Stimulated activated naive B cell treated with anti-CD40 and anti-IgM and Interleukin-4, amounts not matched to agents 10 μg/mL and 1 μg/mL and 100 μg/mL, for 72 hours (primary cell): Measurements from ENCODE around the gene AGFG1.

Source experiments
- ATAC-seq, 2 donors: fragments of 150-1000 bp; cut with Tn5 transposase; replicated peaks; 2 replicates each; pipeline ENCODE4 v1.10.0; 2021; ENCODE audit warnings: moderate library complexity in 1 of 2
- DNase-seq: peaks from one replicate; pipeline ENCODE4 v3.0.0; 2021
- H3K27ac Mint-ChIP-seq: one replicate; pipeline ENCODE4 v1.8.0; 2022; ENCODE audit warnings: mild to moderate bottlenecking, mixed read lengths
- H3K27me3 Mint-ChIP-seq, 2 donors: one replicate each; pipeline ENCODE4 v1.8.0; 2022; ENCODE audit warnings: mixed read lengths in 2 of 2
- H3K36me3 Mint-ChIP-seq, 2 donors: one replicate each; pipeline ENCODE4 v1.8.0; 2022; ENCODE audit warnings: mixed read lengths in 2 of 2, mild to moderate bottlenecking in 1 of 2
- H3K4me1 Mint-ChIP-seq, 2 donors: one replicate each; pipeline ENCODE4 v1.8.0; 2022; ENCODE audit warnings: mixed read lengths in 2 of 2, mild to moderate bottlenecking in 1 of 2
- H3K4me3 Mint-ChIP-seq, 2 donors: one replicate each; pipeline ENCODE4 v1.8.0; 2022; ENCODE audit warnings: mild to moderate bottlenecking in 2 of 2, mixed read lengths in 2 of 2, moderate library complexity in 1 of 2
- H3K9me3 Mint-ChIP-seq, 2 donors: one replicate each; pipeline ENCODE4 v1.8.0; 2022; ENCODE audit warnings: mixed read lengths in 2 of 2, mild to moderate bottlenecking in 1 of 2

AGFG1 gene

GRCh38 chr2:227453810-227454209 is 18.1 kb upstream of the AGFG1 start:
- no peak for ATAC-seq
- no peak for DNase-seq
- Mint-ChIP-seq H3K4me3 (no peak overlapping the region), H3K4me1 (peaks cover 31 to 61% of the 10 kb centered on the region in 2 donors), H3K9me3 (no peaks in the 10 kb centered on the region), H3K27me3 (no peaks in the 10 kb centered on the region), H3K27ac (no peak overlapping the region), H3K36me3 (no peaks in the 10 kb centered on the region)

- peak; percentile 32 to 47 for ATAC-seq
- peak overlapping the region; percentile 27 for H3K27ac Mint-ChIP-seq
- H3K9me3 Mint-ChIP-seq: no peaks in the 10 kb centered on the region
- no peak for DNase-seq
- H3K4me3 Mint-ChIP-seq: no peak overlapping the region
- peaks cover 35 to 64% of the 10 kb centered on the region in 2 donors for H3K4me1 Mint-ChIP-seq
- no peaks in the 10 kb centered on the region for H3K36me3 Mint-ChIP-seq
- H3K27me3 Mint-ChIP-seq: no peaks in the 10 kb centered on the region
Observed at GRCh38 chr2:227454323-227454860, 17.6 kb upstream of the AGFG1 start.

GRCh38 chr2:227455200-227455599 is 16.8 kb upstream of the AGFG1 start:
- H3K36me3 Mint-ChIP-seq: no peaks in the 10 kb centered on the region
- H3K4me3 Mint-ChIP-seq: peak overlapping the region in 1 of 2 donors; percentile 34
- H3K27ac Mint-ChIP-seq: peak overlapping the region; percentile 65
- no peaks in the 10 kb centered on the region for H3K9me3 Mint-ChIP-seq
- H3K27me3 Mint-ChIP-seq: no peaks in the 10 kb centered on the region
- H3K4me1 Mint-ChIP-seq: peaks cover 39 to 65% of the 10 kb centered on the region in 2 donors
- DNase-seq: no peak
- ATAC-seq: peak; percentile 63 to 66

GRCh38 chr2:227456102-227456501 is 15.9 kb upstream of the AGFG1 start:
- H3K4me3 Mint-ChIP-seq: no peak overlapping the region
- no peaks in the 10 kb centered on the region for H3K27me3 Mint-ChIP-seq
- no peaks in the 10 kb centered on the region for H3K36me3 Mint-ChIP-seq
- no peak for ATAC-seq
- no peak overlapping the region for H3K27ac Mint-ChIP-seq
- H3K9me3 Mint-ChIP-seq: no peaks in the 10 kb centered on the region
- H3K4me1 Mint-ChIP-seq: peaks cover 41 to 64% of the 10 kb centered on the region in 2 donors
- no peak for DNase-seq

DNA sequence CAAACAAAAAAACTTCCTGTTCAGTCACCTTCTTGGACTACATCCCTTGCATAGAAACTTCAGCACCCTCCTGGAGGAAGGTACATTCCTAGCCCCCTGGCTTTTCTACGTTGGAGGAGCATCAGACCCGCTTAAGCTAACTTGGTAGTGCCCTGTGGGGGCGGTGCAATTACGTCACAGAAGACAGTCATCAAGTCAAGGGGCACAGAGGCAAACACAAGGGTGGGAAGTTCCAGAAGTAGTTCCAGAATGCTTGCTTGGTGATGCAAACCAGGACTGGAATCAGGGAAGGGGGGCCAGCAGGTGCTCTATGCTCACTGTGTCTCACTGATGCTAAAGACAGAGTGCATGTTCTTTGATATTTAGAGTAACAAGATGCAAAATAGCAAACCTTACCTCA is 15.2 kb upstream of the AGFG1 start:
- no peak for ATAC-seq
- Mint-ChIP-seq H3K27me3 (no peaks in the 10 kb centered on the region), H3K4me1 (peaks cover 45 to 67% of the 10 kb centered on the region in 2 donors)

DNA sequence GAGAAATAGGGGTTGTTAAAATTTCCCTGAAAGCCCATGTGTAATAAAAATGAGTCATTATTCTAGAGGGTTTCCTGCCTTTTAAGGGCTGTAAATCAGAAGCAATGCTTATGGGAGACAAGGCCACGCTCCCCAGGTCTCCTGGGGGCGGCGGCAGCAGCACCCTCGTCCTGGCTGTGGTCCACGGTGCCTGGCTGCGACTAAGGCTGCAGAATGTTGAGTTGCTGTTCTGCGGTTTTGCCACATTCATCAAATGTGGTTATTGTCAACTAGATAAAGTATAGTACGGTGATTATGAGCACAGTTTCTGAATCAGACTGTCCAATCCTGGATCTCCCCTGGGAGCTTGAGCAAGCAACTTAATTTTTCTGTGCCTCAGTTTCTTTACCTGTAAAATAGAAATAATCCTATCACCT is 11.9 kb upstream of the AGFG1 start:
- Mint-ChIP-seq H3K4me1 (peaks cover 65 to 87% of the 10 kb centered on the region in 2 donors), H3K9me3 (no peaks in the 10 kb centered on the region), H3K27ac (peak overlapping the region; percentile 88), H3K36me3 (no peaks in the 10 kb centered on the region), H3K27me3 (no peaks in the 10 kb centered on the region), H3K4me3 (peak overlapping the region; percentile 57 to 65)
- ATAC-seq (peak; percentile 62 to 68), DNase-seq (peak; percentile 79)

More for the DNA sequence above, 15.2 kb upstream of the AGFG1 start:
- H3K36me3 Mint-ChIP-seq: no peaks in the 10 kb centered on the region
- no peak for DNase-seq
- H3K9me3 Mint-ChIP-seq: no peaks in the 10 kb centered on the region
- H3K4me3 Mint-ChIP-seq: no peak overlapping the region
- no peak overlapping the region for H3K27ac Mint-ChIP-seq

GRCh38 chr2:227460833-227461232 is 11.1 kb upstream of the AGFG1 start:
- Mint-ChIP-seq H3K4me3 (no peak overlapping the region), H3K9me3 (no peaks in the 10 kb centered on the region), H3K36me3 (no peaks in the 10 kb centered on the region), H3K27me3 (no peaks in the 10 kb centered on the region), H3K4me1 (peaks cover 65 to 88% of the 10 kb centered on the region in 2 donors), H3K27ac (peak overlapping the region; percentile 88)
- ATAC-seq: no peak
- no peak for DNase-seq

DNA sequence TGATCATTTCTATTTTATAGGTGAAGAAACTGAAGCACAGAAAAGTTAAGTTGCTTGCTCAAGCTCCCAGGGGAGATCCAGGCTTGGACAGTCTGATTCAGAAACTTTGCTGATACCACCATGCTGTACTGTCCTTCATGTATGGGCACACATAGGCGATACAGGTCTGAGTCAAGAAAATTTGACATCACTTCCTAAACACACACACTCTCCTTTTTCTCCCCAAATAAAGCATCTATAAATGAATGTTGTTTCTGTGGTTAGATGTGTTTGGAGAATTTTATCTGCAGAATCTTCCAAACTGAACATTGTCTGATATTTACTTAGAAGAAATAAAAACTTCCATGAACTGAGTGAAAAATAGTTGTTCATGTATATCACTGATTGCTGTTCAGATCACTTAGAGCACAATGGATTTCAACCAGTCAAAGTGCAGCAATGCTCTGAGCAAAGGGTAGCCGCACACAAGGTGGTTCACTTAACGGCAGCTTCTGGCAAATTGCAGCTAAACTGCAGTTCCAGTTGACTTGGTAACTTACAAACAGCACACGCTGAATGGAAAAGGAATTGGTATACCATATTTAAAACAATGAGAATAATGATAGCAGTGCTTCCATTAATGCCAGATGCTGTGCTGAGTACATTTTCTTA is 10.0 kb upstream of the AGFG1 start:
- ATAC-seq (peak; percentile 3 to 4), DNase-seq (no peak)
- H3K4me3 Mint-ChIP-seq: peak overlapping the region; percentile 28 to 56
- H3K4me1 Mint-ChIP-seq: peaks cover 64 to 77% of the 10 kb centered on the region in 2 donors
- no peaks in the 10 kb centered on the region for H3K27me3 Mint-ChIP-seq
- H3K36me3 Mint-ChIP-seq: no peaks in the 10 kb centered on the region
- no peaks in the 10 kb centered on the region for H3K9me3 Mint-ChIP-seq
- peak overlapping the region; percentile 93 for H3K27ac Mint-ChIP-seq

GRCh38 chr2:227462462-227462951 is 9.4 kb upstream of the AGFG1 start:
- ATAC-seq (peak; percentile 60 to 71), DNase-seq (peak; percentile 59)
- H3K4me3 Mint-ChIP-seq: peak overlapping the region; percentile 21 to 39
- no peaks in the 10 kb centered on the region for H3K27me3 Mint-ChIP-seq
- peaks cover 64 to 73% of the 10 kb centered on the region in 2 donors for H3K4me1 Mint-ChIP-seq
- peak overlapping the region; percentile 93 for H3K27ac Mint-ChIP-seq
- H3K36me3 Mint-ChIP-seq: no peaks in the 10 kb centered on the region
- no peaks in the 10 kb centered on the region for H3K9me3 Mint-ChIP-seq

GRCh38 chr2:227462972-227463931 is 8.7 kb upstream of the AGFG1 start:
- ATAC-seq (peak; percentile 43 to 49), DNase-seq (peak; percentile 47)
- peaks cover 60 to 67% of the 10 kb centered on the region in 2 donors for H3K4me1 Mint-ChIP-seq
- no peaks in the 10 kb centered on the region for H3K36me3 Mint-ChIP-seq
- H3K4me3 Mint-ChIP-seq: peak overlapping the region; percentile 39 to 40
- H3K27me3 Mint-ChIP-seq: no peaks in the 10 kb centered on the region
- H3K27ac Mint-ChIP-seq: peak overlapping the region; percentile 93
- H3K9me3 Mint-ChIP-seq: no peaks in the 10 kb centered on the region

- no peak for DNase-seq
- no peaks in the 10 kb centered on the region for H3K36me3 Mint-ChIP-seq
- H3K4me1 Mint-ChIP-seq: peaks cover 51 to 56% of the 10 kb centered on the region in 2 donors
- no peak for ATAC-seq
- H3K27me3 Mint-ChIP-seq: no peaks in the 10 kb centered on the region
- peak overlapping the region in 1 of 2 donors; percentile 44 for H3K4me3 Mint-ChIP-seq
- H3K9me3 Mint-ChIP-seq: no peaks in the 10 kb centered on the region
- H3K27ac Mint-ChIP-seq: peak overlapping the region; percentile 93
Observed at GRCh38 chr2:227464361-227464760, 7.6 kb upstream of the AGFG1 start.

DNA sequence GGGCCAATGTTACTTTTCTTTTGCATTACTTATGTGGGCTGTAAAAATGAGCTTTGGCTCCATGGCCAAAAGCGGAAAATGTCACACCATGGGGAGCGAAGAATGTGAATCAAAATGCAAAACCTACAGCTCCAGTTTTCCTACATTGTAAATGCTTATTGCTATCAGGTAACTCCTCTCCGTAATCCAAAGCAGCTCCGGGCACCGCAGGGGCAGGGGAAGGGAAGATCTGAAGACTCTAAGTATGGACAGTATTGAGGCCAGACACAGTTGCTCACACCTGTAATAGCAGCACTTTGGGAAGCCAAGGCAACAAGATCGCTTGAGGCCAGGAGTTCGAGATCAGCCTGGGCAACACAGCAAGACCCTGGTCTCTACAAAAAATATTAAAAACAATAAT is 7.1 kb upstream of the AGFG1 start:
- no peak for ATAC-seq
- Mint-ChIP-seq H3K4me1 (peaks cover 49 to 51% of the 10 kb centered on the region in 2 donors), H3K4me3 (peak overlapping the region; percentile 34 to 44)

DNA sequence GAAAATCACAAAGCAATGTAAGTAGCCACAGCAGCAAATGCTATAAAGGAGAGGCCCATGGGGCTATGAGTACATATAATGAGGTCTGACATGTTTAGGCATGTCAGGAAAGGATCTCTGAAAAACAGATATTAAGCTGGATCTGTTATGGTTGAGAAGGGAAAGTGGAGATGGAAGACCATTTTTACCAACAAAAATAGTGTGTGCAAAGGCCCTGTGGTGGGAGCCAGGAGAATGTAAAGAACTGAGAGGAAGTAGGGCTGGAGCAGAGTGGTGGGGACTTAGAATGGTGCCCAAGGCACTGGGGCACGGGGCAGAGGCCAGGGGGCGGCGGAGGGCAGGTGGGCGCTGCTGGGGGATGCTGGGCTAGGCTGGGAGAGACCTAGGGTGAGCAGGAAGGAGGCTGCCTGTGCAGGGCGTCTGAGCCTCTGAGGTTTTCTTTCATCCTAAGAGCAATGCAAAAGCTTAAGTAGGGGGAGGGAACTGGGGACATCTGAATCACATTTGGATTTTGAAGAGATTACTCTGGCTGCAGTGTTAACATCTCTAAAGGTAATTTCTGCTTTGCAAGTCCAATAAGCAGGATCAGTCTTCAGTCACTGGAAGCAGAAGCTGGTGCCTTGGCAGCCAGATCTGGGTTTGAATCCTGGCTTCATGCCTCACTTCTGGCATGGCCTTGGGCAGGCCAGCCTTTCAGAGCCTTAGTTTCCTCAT is 4.9 kb upstream of the AGFG1 start:
- H3K4me1 Mint-ChIP-seq: peaks cover 40 to 44% of the 10 kb centered on the region in 2 donors
- no peak overlapping the region for H3K4me3 Mint-ChIP-seq
- ATAC-seq (no peak), DNase-seq (no peak)
- peaks cover 0 to 2% of the 10 kb centered on the region in 2 donors for H3K9me3 Mint-ChIP-seq
- no peaks in the 10 kb centered on the region for H3K27me3 Mint-ChIP-seq
- H3K27ac Mint-ChIP-seq: no peak overlapping the region
- no peaks in the 10 kb centered on the region for H3K36me3 Mint-ChIP-seq

More for the DNA sequence above, 7.1 kb upstream of the AGFG1 start:
- Mint-ChIP-seq H3K36me3 (no peaks in the 10 kb centered on the region), H3K27ac (peak overlapping the region; percentile 88), H3K9me3 (no peaks in the 10 kb centered on the region), H3K27me3 (no peaks in the 10 kb centered on the region)
- no peak for DNase-seq

DNA sequence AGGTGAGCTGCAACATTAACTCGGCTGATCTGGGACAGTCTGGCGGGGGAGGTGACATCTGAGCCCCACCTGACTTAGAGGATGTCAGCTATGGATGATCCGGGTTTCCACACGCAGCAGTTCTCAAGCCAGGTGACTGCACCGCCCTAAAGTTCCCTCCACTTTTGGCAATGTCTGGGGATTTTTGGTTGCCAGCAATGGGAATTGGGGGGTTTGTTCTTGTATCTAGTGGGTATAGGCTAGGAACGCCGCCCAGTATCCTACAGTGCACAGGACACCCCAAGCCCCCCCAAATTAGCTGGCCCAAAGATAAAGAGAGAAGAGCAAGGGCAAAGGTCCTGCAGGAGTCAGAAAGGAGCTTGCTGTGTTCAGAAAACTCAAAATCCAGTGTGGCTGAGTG is 544 bp upstream of the AGFG1 start:
- Mint-ChIP-seq H3K27me3 (no peaks in the 10 kb centered on the region), H3K4me3 (peak overlapping the region; percentile 73 to 74), H3K9me3 (peaks cover 0 to 2% of the 10 kb centered on the region in 2 donors), H3K36me3 (no peaks in the 10 kb centered on the region), H3K27ac (peak overlapping the region; percentile 62), H3K4me1 (peaks cover 24 to 26% of the 10 kb centered on the region in 2 donors)
- DNase-seq (no peak), ATAC-seq (no peak)
